Activated CD4-positive, alpha-beta T cell treated with anti-CD3 and anti-CD28 coated beads for 36 hours (primary cell): Measurements from ENCODE around the gene RUFY1. TPM values are rescaled to one million over a fixed set of nuclear protein-coding genes. Genes with fewer than 3 reads are reported as not detected.

Experiments used
- ATAC-seq: fragments of 200-7000 bp; cut with Tn5 transposase; one replicate; pipeline ENCODE4 v1.10.0; 2021; ENCODE audit warnings: mild to moderate bottlenecking, moderate library complexity
- CTCF ChIA-PET: fragments of 350-600 bp; sonication (Branson Sonifier 250); formaldehyde crosslinking; loops from one replicate; lab custom pipeline; 2021; ENCODE audit warnings: antibody characterized with exemption; lab: Charles Lee
- POLR2A ChIA-PET: fragments of 350-600 bp; sonication (Branson Sonifier 250); formaldehyde crosslinking; loops from one replicate; lab custom pipeline; 2021; ENCODE audit warnings: antibody characterized with exemption, inconsistent platforms; lab: Charles Lee
- DNase-seq: peaks from one replicate; pipeline ENCODE4 v3.0.0-alpha.2; 2020
- H3K27ac Mint-ChIP-seq: one replicate; pipeline ENCODE4 v1.8.0; 2021; ENCODE audit warnings: mixed read lengths
- H3K27me3 Mint-ChIP-seq: one replicate; pipeline ENCODE4 v1.8.0; 2021; ENCODE audit warnings: mixed read lengths
- H3K36me3 Mint-ChIP-seq: one replicate; pipeline ENCODE4 v1.8.0; 2021; ENCODE audit warnings: low read depth, mixed read lengths
- H3K4me1 Mint-ChIP-seq: one replicate; pipeline ENCODE4 v1.8.0; 2021; ENCODE audit warnings: mixed read lengths
- H3K4me3 Mint-ChIP-seq: one replicate; pipeline ENCODE4 v1.8.0; 2021; ENCODE audit warnings: mild to moderate bottlenecking, moderate library complexity, mixed read lengths
- H3K9me3 Mint-ChIP-seq: one replicate; pipeline ENCODE4 v1.8.0; 2021; ENCODE audit warnings: low read depth, mixed read lengths
- intact Hi-C, 2 experiments: fragments of 100-400 bp; cut with DNase I in 1 of 2; cut with micrococcal nuclease in 1 of 2; formaldehyde crosslinking; loops; one replicate each; pipeline versions ENCODE4 v1.14.2 to v1.15.1; 2022 to 2024; cut with DNase I, micrococcal nuclease
- total RNA-seq, 2 experiments: library from RNA; stranded (reverse); gene quantifications; one replicate each; pipeline ENCODE4 v1.2.3, GENCODE V29; 2021

RUFY1 gene
- total RNA-seq, 2 experiments from 2014 or later = 29.6 to 33.8 TPM

DNA sequence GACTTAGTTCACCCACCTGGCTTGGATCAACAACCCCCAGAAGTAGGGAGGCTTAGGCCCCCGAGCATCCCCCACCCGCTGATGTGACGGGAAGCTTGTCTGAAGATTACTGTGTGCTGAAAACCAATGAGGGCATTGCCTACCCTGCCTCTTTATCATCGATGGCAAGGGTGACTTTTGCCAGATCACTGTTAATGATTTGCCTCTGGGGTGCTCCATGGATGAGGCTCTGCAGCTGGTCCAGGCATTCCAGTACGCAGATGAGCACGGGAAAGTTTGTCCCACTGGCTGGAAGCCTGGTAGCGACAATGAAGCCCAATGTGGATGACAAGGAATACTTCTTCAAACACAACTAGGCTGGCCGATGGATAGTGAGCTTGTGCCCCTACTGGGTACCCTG, 22.0 kb downstream of the RUFY1 start:
- ChIA-PET CTCF (no interaction called here), POLR2A (no interaction called here)
- H3K27me3 Mint-ChIP-seq = no peaks in the 10 kb centered on the region
- no peaks in the 10 kb centered on the region for H3K4me1 Mint-ChIP-seq
- ATAC-seq (no peak), DNase-seq (no peak)
- no peak overlapping the region for H3K4me3 Mint-ChIP-seq
- no peaks in the 10 kb centered on the region for H3K9me3 Mint-ChIP-seq
- H3K36me3 Mint-ChIP-seq = peaks cover 27% of the 10 kb centered on the region
- H3K27ac Mint-ChIP-seq = no peak overlapping the region
- intact Hi-C loops = no loop called here

DNA sequence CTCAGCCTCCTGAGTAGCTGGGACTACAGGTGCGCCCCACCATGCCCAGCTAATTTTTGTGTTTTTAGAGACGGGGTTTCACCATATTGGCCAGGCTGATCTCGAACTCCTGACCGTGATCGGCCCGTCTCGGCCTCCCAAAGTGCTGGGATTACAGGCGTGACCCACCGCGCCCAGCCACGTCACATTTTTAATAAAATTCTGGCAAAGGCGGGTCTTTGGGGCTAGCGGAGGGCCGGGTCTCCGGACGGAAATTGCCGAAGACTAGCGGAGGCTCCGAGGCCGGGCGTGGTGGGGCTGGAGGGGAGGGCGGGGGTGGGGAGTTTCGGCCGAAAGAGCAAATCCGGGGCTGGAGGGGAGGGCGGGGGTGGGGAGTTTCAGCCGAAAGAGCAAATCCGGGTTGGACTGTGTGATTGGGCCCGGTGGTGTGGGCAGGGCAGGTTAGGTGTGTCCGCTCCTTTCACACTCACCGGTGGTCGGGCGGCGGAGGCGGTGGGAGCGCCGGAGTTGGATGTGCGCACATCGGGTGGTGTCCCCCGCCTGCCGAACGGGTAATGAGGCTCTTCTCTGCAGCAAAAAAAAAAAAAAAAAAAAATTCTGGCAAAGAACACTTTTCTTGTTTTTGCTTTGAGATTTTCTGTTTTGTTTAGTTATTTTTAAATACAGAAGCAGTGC, 27.1 kb downstream of the RUFY1 start:
- H3K27me3 Mint-ChIP-seq = no peaks in the 10 kb centered on the region
- H3K4me1 Mint-ChIP-seq = no peaks in the 10 kb centered on the region
- intact Hi-C loops = no loop called here
- ChIA-PET CTCF (no interaction called here), POLR2A (no interaction called here)
- no peaks in the 10 kb centered on the region for H3K9me3 Mint-ChIP-seq
- ATAC-seq = no peak
- no peak for DNase-seq
- peaks cover 16% of the 10 kb centered on the region for H3K36me3 Mint-ChIP-seq
- no peak overlapping the region for H3K27ac Mint-ChIP-seq
- H3K4me3 Mint-ChIP-seq = no peak overlapping the region

DNA sequence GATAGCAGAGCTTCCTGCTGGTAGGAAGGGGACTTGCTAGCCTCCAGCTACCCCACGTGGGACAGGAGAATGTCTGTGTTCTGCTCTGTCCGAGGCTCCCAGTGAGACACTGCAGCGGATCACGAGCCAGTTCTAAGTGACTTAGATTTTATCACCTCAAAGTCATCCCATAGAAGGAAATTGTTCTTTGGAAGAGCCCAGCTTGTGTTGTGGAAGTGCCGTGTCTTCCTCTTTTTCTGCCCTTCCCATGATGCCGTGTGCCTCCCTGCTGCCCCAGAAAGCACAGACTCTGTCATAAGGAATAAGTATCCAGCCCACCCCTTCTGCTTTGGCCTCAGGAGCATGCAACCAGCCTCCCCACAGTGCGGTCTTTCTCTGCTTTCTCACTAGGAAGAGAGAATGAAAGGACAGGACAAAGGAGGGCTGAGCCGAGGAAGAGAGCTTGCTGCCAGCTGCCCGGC, 35.6 kb downstream of the RUFY1 start:
- ATAC-seq (no peak), DNase-seq (no peak)
- no peaks in the 10 kb centered on the region for H3K9me3 Mint-ChIP-seq
- intact Hi-C loops = no loop called here
- ChIA-PET POLR2A (no interaction called here), CTCF (interaction anchor here (0.9 kb wide), 1 partner anchor 418 kb away, joined by 3 read pairs; no protein-coding TSS in a partner anchor)
- peaks cover 34% of the 10 kb centered on the region for H3K36me3 Mint-ChIP-seq
- no peaks in the 10 kb centered on the region for H3K27me3 Mint-ChIP-seq
- H3K4me3 Mint-ChIP-seq = no peak overlapping the region
- no peaks in the 10 kb centered on the region for H3K4me1 Mint-ChIP-seq
- no peak overlapping the region for H3K27ac Mint-ChIP-seq

DNA sequence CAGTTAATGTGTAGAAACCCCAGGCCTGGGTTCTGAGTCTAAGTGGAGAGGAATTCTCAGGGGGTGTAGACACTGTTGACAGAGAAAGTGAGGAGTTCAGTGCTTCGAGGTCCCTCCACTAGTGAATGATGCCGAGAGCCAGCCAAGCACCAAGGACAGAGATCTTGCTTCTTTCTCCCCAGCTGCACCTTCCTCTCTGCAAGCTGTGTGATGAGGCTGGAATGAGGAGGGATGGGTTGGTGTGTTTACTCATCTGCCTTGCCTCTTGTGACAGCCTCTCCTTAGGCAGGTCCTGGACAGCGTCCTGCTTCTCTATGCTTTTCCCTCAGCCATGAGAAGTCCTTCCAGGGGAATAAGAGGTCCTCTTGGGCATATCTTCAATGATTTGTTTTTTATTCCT, 37.8 kb downstream of the RUFY1 start:
- POLR2A ChIA-PET = no interaction called here
- peaks cover 39% of the 10 kb centered on the region for H3K36me3 Mint-ChIP-seq

DNA sequence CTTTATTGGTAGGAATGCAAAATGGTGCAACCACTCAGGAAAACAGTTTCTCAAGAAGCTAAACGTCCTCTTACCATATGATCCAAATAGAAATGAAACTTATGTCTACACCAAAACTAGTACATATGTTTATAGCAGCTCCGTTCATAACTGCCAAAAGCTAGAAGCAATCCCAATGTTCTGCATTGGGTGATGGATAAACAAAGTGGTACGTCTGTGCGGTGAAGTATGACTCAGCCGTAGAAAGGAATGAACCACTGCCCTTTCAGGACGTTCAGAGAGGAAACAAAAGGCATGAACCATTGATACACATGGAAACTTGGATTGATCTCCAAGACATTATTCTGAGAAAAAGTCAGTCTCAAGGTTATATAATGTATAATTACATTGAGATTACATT, 45.6 kb downstream of the RUFY1 start:
- ATAC-seq = no peak
- intact Hi-C loops = no loop called here
- CTCF ChIA-PET = interaction anchor here (1.0 to 1.1 kb wide), 2 partner anchors 28 to 37 kb away, joined by 3 to 4 read pairs; partner anchors contain the start of gene HNRNPH1
- Mint-ChIP-seq H3K4me3 (no peak overlapping the region), H3K9me3 (no peaks in the 10 kb centered on the region), H3K27me3 (no peaks in the 10 kb centered on the region), H3K27ac (no peak overlapping the region), H3K4me1 (no peaks in the 10 kb centered on the region), H3K36me3 (peaks cover 45% of the 10 kb centered on the region)
- POLR2A ChIA-PET = interaction anchor here (1.1 kb wide), 1 partner anchor 16 kb away, joined by 4 read pairs; no protein-coding TSS in a partner anchor
- no peak for DNase-seq

More for the DNA sequence above, 37.8 kb downstream of the RUFY1 start:
- CTCF ChIA-PET = no interaction called here
- no peak for DNase-seq
- no peak for ATAC-seq
- Mint-ChIP-seq H3K4me3 (no peak overlapping the region), H3K27ac (no peak overlapping the region), H3K4me1 (no peaks in the 10 kb centered on the region), H3K9me3 (no peaks in the 10 kb centered on the region), H3K27me3 (no peaks in the 10 kb centered on the region)
- intact Hi-C loops = no loop called here

DNA sequence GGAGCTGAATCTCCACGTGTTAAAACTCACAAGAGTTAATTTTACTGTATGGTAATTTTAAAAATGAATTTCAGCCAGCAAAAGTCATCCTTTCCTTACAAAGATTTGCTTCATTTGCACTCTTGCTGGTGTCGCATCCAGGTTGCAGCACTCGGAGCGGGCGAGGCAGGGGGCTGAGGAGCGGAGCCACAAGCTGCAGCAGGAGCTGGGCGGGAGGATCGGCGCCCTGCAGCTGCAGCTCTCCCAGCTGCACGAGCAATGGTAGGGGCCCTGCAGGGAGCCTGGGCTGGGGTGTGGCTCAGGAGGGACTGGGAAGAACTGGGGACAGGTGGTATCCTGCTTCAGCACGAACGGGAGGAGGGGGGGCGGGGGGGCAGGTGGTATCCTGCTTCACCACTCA, 46.1 kb downstream of the RUFY1 start:
- POLR2A ChIA-PET = interaction anchor here (1.1 kb wide), 1 partner anchor 15 kb away, joined by 4 read pairs; no protein-coding TSS in a partner anchor
- Mint-ChIP-seq H3K4me1 (no peaks in the 10 kb centered on the region), H3K27ac (no peak overlapping the region), H3K36me3 (peaks cover 45% of the 10 kb centered on the region), H3K4me3 (no peak overlapping the region), H3K9me3 (no peaks in the 10 kb centered on the region), H3K27me3 (no peaks in the 10 kb centered on the region)
- ATAC-seq (no peak), DNase-seq (no peak)
- intact Hi-C loops = no loop called here
- CTCF ChIA-PET = interaction anchor here (1.0 to 1.1 kb wide), 2 partner anchors 27 to 38 kb away, joined by 3 to 4 read pairs; partner anchors contain the start of gene HNRNPH1

DNA sequence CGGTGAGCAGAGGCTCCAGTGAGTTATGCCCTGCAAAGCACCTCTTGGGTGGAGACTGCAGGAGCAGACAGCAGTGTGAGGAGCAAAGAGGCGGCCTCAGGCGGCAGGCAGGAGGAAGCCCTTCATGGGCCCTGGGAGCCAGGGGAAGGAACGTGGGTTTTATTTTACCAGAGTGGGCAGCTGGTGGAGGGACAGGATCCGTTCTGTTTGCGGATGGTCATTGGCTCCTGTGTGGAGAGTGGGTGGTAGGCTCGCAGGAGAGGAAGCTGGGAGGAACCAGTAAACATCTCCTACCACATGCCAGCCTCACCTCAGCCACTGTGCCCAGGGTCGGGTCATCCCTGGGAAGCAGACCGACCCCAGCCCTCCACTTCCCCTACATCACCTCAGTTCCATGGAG, 48.7 kb downstream of the RUFY1 start:
- no peak overlapping the region for H3K27ac Mint-ChIP-seq
- CTCF ChIA-PET = no interaction called here
- intact Hi-C loops = no loop called here
- no peak overlapping the region for H3K4me3 Mint-ChIP-seq
- H3K9me3 Mint-ChIP-seq = no peaks in the 10 kb centered on the region
- POLR2A ChIA-PET = no interaction called here
- ATAC-seq (no peak), DNase-seq (no peak)
- H3K4me1 Mint-ChIP-seq = no peaks in the 10 kb centered on the region
- H3K27me3 Mint-ChIP-seq = no peaks in the 10 kb centered on the region
- peaks cover 29% of the 10 kb centered on the region for H3K36me3 Mint-ChIP-seq

DNA sequence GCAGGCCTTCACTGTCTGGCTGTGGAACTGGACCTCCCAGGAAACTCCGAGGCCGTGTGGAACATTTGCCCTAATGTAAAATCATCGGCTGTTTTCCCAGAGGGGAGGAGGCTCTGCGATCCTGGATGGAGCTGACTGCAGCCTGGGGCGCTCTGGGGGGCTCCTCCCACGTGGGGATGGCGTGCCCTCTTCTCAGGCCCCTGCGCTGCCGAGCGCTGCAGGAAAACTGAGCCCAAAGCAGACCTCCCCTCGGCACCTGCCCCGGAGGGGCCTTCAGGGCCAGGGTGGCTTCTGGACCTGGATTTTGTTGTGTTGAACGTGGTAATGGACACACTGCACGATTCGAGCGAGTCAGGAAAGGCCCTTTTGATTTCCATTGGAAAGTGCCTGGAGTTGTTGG, 49.2 kb downstream of the RUFY1 start:
- POLR2A ChIA-PET = no interaction called here
- DNase-seq (no peak), ATAC-seq (no peak)
- peaks cover 26% of the 10 kb centered on the region for H3K36me3 Mint-ChIP-seq
- CTCF ChIA-PET = no interaction called here
- H3K4me1 Mint-ChIP-seq = no peaks in the 10 kb centered on the region
- H3K27me3 Mint-ChIP-seq = no peaks in the 10 kb centered on the region
- H3K4me3 Mint-ChIP-seq = no peak overlapping the region
- no peak overlapping the region for H3K27ac Mint-ChIP-seq
- intact Hi-C loops = no loop called here
- H3K9me3 Mint-ChIP-seq = no peaks in the 10 kb centered on the region

DNA sequence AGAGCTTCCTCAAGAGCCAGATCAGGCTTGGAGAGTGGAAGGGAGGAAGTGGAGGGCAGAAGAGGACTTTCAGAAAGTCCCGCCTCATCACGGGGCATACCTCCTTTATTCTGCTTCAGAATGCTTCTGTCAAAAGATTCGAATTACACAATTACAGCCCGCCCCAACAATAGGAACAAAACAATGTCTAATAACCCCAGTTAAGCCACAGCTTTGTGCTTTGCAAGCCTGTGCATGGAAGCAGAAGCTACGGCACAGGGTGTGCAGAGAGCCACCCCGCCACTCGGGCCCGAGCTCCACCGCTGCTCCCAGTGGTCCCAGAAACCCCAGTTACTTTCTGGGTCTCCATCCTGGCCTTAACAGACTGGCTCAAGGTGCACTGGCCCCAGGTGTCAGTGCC, 49.6 kb downstream of the RUFY1 start:
- Mint-ChIP-seq H3K9me3 (no peaks in the 10 kb centered on the region), H3K27me3 (no peaks in the 10 kb centered on the region), H3K27ac (no peak overlapping the region), H3K4me1 (no peaks in the 10 kb centered on the region), H3K36me3 (peaks cover 24% of the 10 kb centered on the region), H3K4me3 (no peak overlapping the region)
- no peak for ATAC-seq
- intact Hi-C loops = no loop called here
- POLR2A ChIA-PET = no interaction called here
- CTCF ChIA-PET = no interaction called here
- DNase-seq = no peak

DNA sequence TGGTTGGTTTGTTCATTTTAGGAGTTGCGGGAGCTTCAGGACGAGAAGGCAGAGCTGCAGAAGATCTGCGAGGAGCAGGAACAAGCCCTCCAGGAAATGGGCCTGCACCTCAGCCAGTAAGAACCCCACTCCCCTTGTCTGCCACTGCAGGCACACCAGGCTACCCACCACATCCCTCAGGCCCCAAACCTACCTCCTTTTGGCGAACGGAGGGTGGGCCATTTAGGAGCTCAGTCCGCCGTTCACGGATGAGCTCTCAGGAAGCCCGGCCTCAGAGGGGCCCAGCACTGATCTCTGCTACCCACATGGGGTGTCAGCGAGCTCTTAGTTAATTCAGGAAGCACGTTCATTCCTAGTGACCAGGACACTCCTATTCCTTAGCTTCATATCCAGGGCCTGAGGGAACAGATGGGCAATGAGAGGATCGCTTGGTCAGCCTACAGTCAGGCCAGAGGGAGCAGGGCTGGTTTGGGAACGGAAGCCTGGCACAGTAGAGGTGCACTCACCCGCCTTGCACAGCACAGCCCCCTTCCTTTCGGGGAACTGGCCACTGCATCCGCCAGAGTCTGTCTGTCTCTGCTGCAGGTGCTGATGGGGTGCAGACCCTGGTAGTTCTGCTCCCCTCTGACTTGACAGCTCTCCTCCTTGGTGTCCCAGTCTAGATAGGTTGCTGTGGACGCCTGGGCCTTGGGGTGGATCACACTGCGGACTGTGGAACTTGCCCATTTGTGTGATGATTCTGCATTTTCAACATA, 51.7 kb downstream of the RUFY1 start:
- H3K4me3 Mint-ChIP-seq = no peak overlapping the region
- no peaks in the 10 kb centered on the region for H3K9me3 Mint-ChIP-seq
- ATAC-seq = no peak
- H3K36me3 Mint-ChIP-seq = peaks cover 11% of the 10 kb centered on the region
- H3K27me3 Mint-ChIP-seq = no peaks in the 10 kb centered on the region
- ChIA-PET CTCF (interaction anchor here (0.7 kb wide), 1 partner anchor 11 kb away, joined by 3 read pairs; no protein-coding TSS in a partner anchor), POLR2A (interaction anchor here (0.5 to 1.4 kb wide), 2 partner anchors 9 to 135 kb away, joined by 3 to 4 read pairs; no protein-coding TSS in a partner anchor)
- H3K4me1 Mint-ChIP-seq = no peaks in the 10 kb centered on the region
- no peak overlapping the region for H3K27ac Mint-ChIP-seq
- DNase-seq = no peak
- intact Hi-C loops = no loop called here

DNA sequence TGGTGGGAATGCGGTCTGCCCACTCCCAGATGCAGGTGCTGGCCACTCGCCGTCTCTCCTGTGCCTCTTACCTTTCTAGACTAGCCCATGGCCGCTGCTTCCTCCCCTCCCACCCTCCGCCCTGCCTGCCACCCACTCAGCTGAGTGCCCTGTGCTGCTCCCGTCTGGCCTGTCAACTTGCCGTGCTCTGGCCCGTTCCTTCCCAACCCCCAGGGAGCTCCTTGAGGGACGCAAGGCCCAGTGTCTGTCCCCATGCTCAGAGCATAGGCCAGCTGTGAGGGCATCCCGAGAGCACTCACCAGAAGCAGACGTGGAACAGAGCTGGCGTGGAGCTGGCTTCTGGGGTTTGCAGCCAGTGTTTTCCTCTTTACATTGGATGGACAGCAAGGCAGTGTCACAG, 53.0 kb downstream of the RUFY1 start:
- H3K27me3 Mint-ChIP-seq = no peaks in the 10 kb centered on the region
- H3K9me3 Mint-ChIP-seq = no peaks in the 10 kb centered on the region
- H3K4me3 Mint-ChIP-seq = no peak overlapping the region
- no peak for ATAC-seq
- peaks cover 10% of the 10 kb centered on the region for H3K36me3 Mint-ChIP-seq
- CTCF ChIA-PET = interaction anchor here (0.6 kb wide), 1 partner anchor 138 kb away, joined by 3 read pairs; no protein-coding TSS in a partner anchor
- no peak for DNase-seq
- intact Hi-C loops = no loop called here
- no peak overlapping the region for H3K27ac Mint-ChIP-seq
- POLR2A ChIA-PET = interaction anchor here (0.6 kb wide), 1 partner anchor 16 kb away, joined by 3 read pairs; no protein-coding TSS in a partner anchor
- H3K4me1 Mint-ChIP-seq = peaks cover 7% of the 10 kb centered on the region
